GM23248 (cell line): Measurements from ENCODE around the gene PDIA6. TPM values are rescaled to one million over a fixed set of nuclear protein-coding genes. Genes with fewer than 3 reads are reported as not detected.

Experiments used
- DNase-seq: peaks from one replicate; pipeline ENCODE4 v3.0.0-alpha.2; 2015
- H2AFZ ChIP-seq: fragments of 200-600 bp; sonication (generic); 2 replicates; pipeline ENCODE4 v1.6.1; 2016; ENCODE audit warnings: antibody characterized with exemption
- H3F3A ChIP-seq: fragments of 200-600 bp; sonication (generic); 2 replicates; pipeline ENCODE4 v1.6.1; 2016; ENCODE audit warnings: mild to moderate bottlenecking, antibody characterized with exemption, mixed run types; ENCODE audit not compliant: insufficient read depth
- H3K27ac ChIP-seq: fragments of 200-600 bp; sonication (generic); 2 replicates; pipeline ENCODE4 v1.5.1; 2016; ENCODE audit warnings: mild to moderate bottlenecking
- H3K27me3 ChIP-seq: fragments of 200-600 bp; sonication (generic); replicated peaks from 2 replicates; pipeline ENCODE4 v1.6.1; 2016; ENCODE audit warnings: mild to moderate bottlenecking; ENCODE audit not compliant: insufficient read depth
- H3K36me3 ChIP-seq: fragments of 200-600 bp; sonication (generic); 2 replicates; pipeline ENCODE4 v1.6.1; 2016; ENCODE audit warnings: low read depth, mild to moderate bottlenecking
- H3K4me1 ChIP-seq: fragments of 200-600 bp; sonication (generic); 2 replicates; pipeline ENCODE4 v1.6.1; 2016; ENCODE audit warnings: mild to moderate bottlenecking; ENCODE audit not compliant: insufficient read depth
- H3K4me2 ChIP-seq: fragments of 200-600 bp; sonication (generic); one replicate; pipeline ENCODE4 v1.6.1; 2016; ENCODE audit warnings: mild to moderate bottlenecking; ENCODE audit not compliant: unreplicated experiment
- H3K4me3 ChIP-seq: fragments of 200-600 bp; sonication (generic); 2 replicates; pipeline ENCODE4 v1.5.1; 2016; ENCODE audit warnings: mild to moderate bottlenecking
- H3K79me2 ChIP-seq: fragments of 200-600 bp; sonication (generic); 2 replicates; pipeline ENCODE4 v1.6.1; 2016; ENCODE audit warnings: mild to moderate bottlenecking; ENCODE audit not compliant: insufficient read depth
- H3K9ac ChIP-seq: fragments of 200-600 bp; sonication (generic); 2 replicates; pipeline ENCODE4 v1.6.1; 2016; ENCODE audit warnings: mild to moderate bottlenecking
- H3K9me2 ChIP-seq: fragments of 200-600 bp; sonication (generic); 2 replicates; pipeline ENCODE4 v1.6.1; 2016; ENCODE audit warnings: mixed run types, mild to moderate bottlenecking, moderate library complexity; ENCODE audit not compliant: insufficient read depth
- H3K9me3 ChIP-seq: fragments of 200-600 bp; sonication (generic); one replicate; pipeline ENCODE4 v1.6.1; 2017; ENCODE audit warnings: low read depth
- H4K20me1 ChIP-seq: fragments of 200-600 bp; sonication (generic); 2 replicates; pipeline ENCODE4 v1.6.0; 2016; ENCODE audit not compliant: insufficient read depth
- EZH2 ChIP-seq: fragments of 200-600 bp; sonication (generic); IDR thresholded peaks from 2 replicates; pipeline ENCODE4 v1.6.1; 2018; ENCODE audit warnings: antibody characterized with exemption, mild to moderate bottlenecking; ENCODE audit not compliant: insufficient read depth, poor library complexity, severe bottlenecking
- EZH2phosphoT487 ChIP-seq: fragments of 200-600 bp; sonication (generic); IDR thresholded peaks from 2 replicates; pipeline ENCODE4 v1.6.1; 2018; ENCODE audit warnings: antibody characterized with exemption, moderate library complexity, mild to moderate bottlenecking, low read depth; ENCODE audit not compliant: insufficient read depth
- WGBS, 2 experiments: methylation state at CpG; one replicate each; pipeline ENCODE4 v1.1.6; 2015 to 2017; ENCODE audit warnings: low lambda C conversion rate in 2 of 2, low coverage in 1 of 2; ENCODE audit errors: missing lambda C conversion rate in 2 of 2; 5-methylcytosine and 5-hydroxymethylcytosine counted together
- in situ Hi-C: fragments of 300-500 bp; cut with MboI; formaldehyde crosslinking; loops from 2 replicates; pipeline ENCODE4 v1.15.0; 2020
- polyA plus RNA-seq: library from polyadenylated mRNA; unstranded; fragments of >200 nt; fragmentation: Nextera tagmentation; extraction: Ambion mirVana; gene quantifications from 2 replicates; pipeline ENCODE4 v1.2.1, GENCODE V29; 2016
- total RNA-seq: library from RNA; depleted of rRNA; stranded (reverse); fragments of >200 nt; shearing (Covaris generic); gene quantifications from 2 replicates; pipeline ENCODE4 v1.2.3, GENCODE V29; 2014

PDIA6 gene
- total and polyA plus RNA-seq, 2 experiments from 2014 or later = 363 to 502 TPM

GRCh38 chr2:10790228-10790973, 22.2 kb downstream of the PDIA6 start:
- no peak overlapping the region for H3K4me3 ChIP-seq
- no peak overlapping the region for H3K9ac ChIP-seq
- no peaks in the 10 kb centered on the region for H3K9me3 ChIP-seq
- no peaks in the 10 kb centered on the region for H4K20me1 ChIP-seq
- H2AFZ ChIP-seq = no peak overlapping the region
- H3K4me1 ChIP-seq = no peaks in the 10 kb centered on the region
- peaks cover 52% of the 10 kb centered on the region for H3K36me3 ChIP-seq
- in situ Hi-C loops = no loop called here
- H3F3A ChIP-seq = 0 out of 2 replicates have a peak, but pooled peaks cover 5% of the 10 kb centered on the region
- no peaks in the 10 kb centered on the region for H3K27me3 ChIP-seq
- H3K79me2 ChIP-seq = peaks cover 35% of the 10 kb centered on the region; the same call in 1 of the 2 replicates
- H3K4me2 ChIP-seq = no peak overlapping the region
- 96 to 97% methylated on average over 6 of the region's 6 CpGs for WGBS, 2 experiments
- H3K27ac ChIP-seq = no peak overlapping the region
- no peak for DNase-seq
- TF ChIP-seq EZH2phosphoT487 = no peak
- no peak for TF ChIP-seq EZH2
- no peaks in the 10 kb centered on the region for H3K9me2 ChIP-seq

- Histone ChIP-seq H3K4me1 (no peaks in the 10 kb centered on the region), H3K4me3 (no peak overlapping the region), H3K9me2 (no peaks in the 10 kb centered on the region), H3K36me3 (peaks cover 63% of the 10 kb centered on the region), H4K20me1 (no peaks in the 10 kb centered on the region), H2AFZ (no peak overlapping the region), H3K27me3 (no peaks in the 10 kb centered on the region), H3K9me3 (no peaks in the 10 kb centered on the region), H3K9ac (no peak overlapping the region), H3F3A (0 out of 2 replicates have a peak, but pooled peaks cover 5% of the 10 kb centered on the region), H3K27ac (no peak overlapping the region), H3K4me2 (no peak overlapping the region), H3K79me2 (peaks cover 24% of the 10 kb centered on the region; the same call in 1 of the 2 replicates)
- in situ Hi-C loops = no loop called here
- WGBS, 2 experiments = 85 to 90% methylated on average over 8 of the region's 8 CpGs
- TF ChIP-seq EZH2phosphoT487 = no peak
- TF ChIP-seq EZH2 = no peak
- no peak for DNase-seq
Measured at GRCh38 chr2:10788855-10789254, 23.7 kb downstream of the PDIA6 start.

- no peak overlapping the region for H3K4me2 ChIP-seq
- no peaks in the 10 kb centered on the region for H4K20me1 ChIP-seq
- peaks cover 9% of the 10 kb centered on the region; the same call in 1 of the 2 replicates for H3K79me2 ChIP-seq
- H2AFZ ChIP-seq = no peak overlapping the region
- peaks cover 64% of the 10 kb centered on the region for H3K36me3 ChIP-seq
- H3K27me3 ChIP-seq = no peaks in the 10 kb centered on the region
- H3K9ac ChIP-seq = no peak overlapping the region
- no peak overlapping the region for H3K27ac ChIP-seq
- in situ Hi-C loops = no loop called here
- DNase-seq = peak; percentile 31
- H3K4me3 ChIP-seq = no peak overlapping the region
- 90% methylated on average over 20 of the region's 20 CpGs for WGBS, 2 experiments
- H3K9me3 ChIP-seq = no peaks in the 10 kb centered on the region
- no peaks in the 10 kb centered on the region for H3K4me1 ChIP-seq
- TF ChIP-seq EZH2phosphoT487 (no peak), EZH2 (no peak)
- H3F3A ChIP-seq = 0 out of 2 replicates have a peak, but pooled peaks cover 5% of the 10 kb centered on the region
- H3K9me2 ChIP-seq = no peaks in the 10 kb centered on the region
Measured at GRCh38 chr2:10787176-10787968, 25.2 kb downstream of the PDIA6 start.

- 0 out of 2 replicates have a peak, but pooled peaks cover 5% of the 10 kb centered on the region for H3F3A ChIP-seq
- no peaks in the 10 kb centered on the region for H3K9me3 ChIP-seq
- H3K4me3 ChIP-seq = no peak overlapping the region
- H3K4me2 ChIP-seq = no peak overlapping the region
- H3K9ac ChIP-seq = no peak overlapping the region
- no peak for DNase-seq
- no peaks in the 10 kb centered on the region for H3K4me1 ChIP-seq
- in situ Hi-C loops = no loop called here
- no peak overlapping the region for H2AFZ ChIP-seq
- no peaks in the 10 kb centered on the region for H3K27me3 ChIP-seq
- no peaks in the 10 kb centered on the region for H3K9me2 ChIP-seq
- H3K36me3 ChIP-seq = peaks cover 66% of the 10 kb centered on the region; the same call in 1 of the 2 replicates
- TF ChIP-seq EZH2 (no peak), EZH2phosphoT487 (no peak)
- no peak overlapping the region for H3K27ac ChIP-seq
- 93 to 94% methylated on average over 10 to 12 of the region's 12 CpGs for WGBS, 2 experiments
- no peaks in the 10 kb centered on the region for H4K20me1 ChIP-seq
- H3K79me2 ChIP-seq = peaks cover 4% of the 10 kb centered on the region; the same call in 1 of the 2 replicates
Measured at GRCh38 chr2:10786240-10786982, 26.2 kb downstream of the PDIA6 start.
